Brain microvascular endothelial cell (primary cell): ENCODE measurements around the gene FBXO30.

Experiments
- DNase-seq: peaks from one replicate; pipeline ENCODE4 v3.0.0-alpha.2; 2020
- H3K27ac ChIP-seq: fragments of 250-450 bp; sonication (Bioruptor Pico); 2 replicates; pipeline ENCODE4 v1.5.1; 2020; ENCODE audit warnings: mild to moderate bottlenecking, moderate library complexity
- H3K27me3 ChIP-seq: fragments of 250-450 bp; sonication (Bioruptor Pico); replicated peaks from 2 replicates; pipeline ENCODE4 v1.5.1; 2020; ENCODE audit warnings: mild to moderate bottlenecking
- H3K36me3 ChIP-seq: fragments of 250-450 bp; sonication (Bioruptor Pico); replicated peaks from 2 replicates; pipeline ENCODE4 v1.5.1; 2020; ENCODE audit warnings: mild to moderate bottlenecking
- H3K4me3 ChIP-seq: 2 replicates; pipeline ENCODE4 v1.5.1; 2011; ENCODE audit warnings: low read depth, mild to moderate bottlenecking, control low read depth, low read length, moderate library complexity
- CTCF ChIP-seq: IDR thresholded peaks from 2 replicates; pipeline ENCODE4 v1.5.1; 2011; ENCODE audit warnings: low read depth, mild to moderate bottlenecking, moderate library complexity, low read length, control low read depth, inconsistent platforms; ENCODE audit errors: missing control alignments
- in situ Hi-C: cut with HindIII; loops from 2 replicates; pipeline ENCODE4 v1.10.0; 2017; ENCODE audit warnings: low sequenced_read_pairs, low pct_ligation_motif_present

The FBXO30 gene

GRCh38 chr6:145824344-145824743, 9.7 kb upstream of the FBXO30 start:
- H3K4me3 ChIP-seq, result no peak overlapping the region
- H3K27me3 ChIP-seq, result no peaks in the 10 kb centered on the region
- H3K36me3 ChIP-seq, result no peaks in the 10 kb centered on the region
- no peak for TF ChIP-seq CTCF
- in situ Hi-C loops, result no loop called here
- DNase-seq, result no peak
- H3K27ac ChIP-seq, result no peak overlapping the region

GRCh38 chr6:145823328-145823944, 8.8 kb upstream of the FBXO30 start:
- Histone ChIP-seq H3K4me3 (no peak overlapping the region), H3K27me3 (no peaks in the 10 kb centered on the region), H3K27ac (no peak overlapping the region), H3K36me3 (no peaks in the 10 kb centered on the region)
- no peak for TF ChIP-seq CTCF
- in situ Hi-C loops, result no loop called here
- no peak for DNase-seq

- Histone ChIP-seq H3K4me3 (no peak overlapping the region), H3K27ac (no peak overlapping the region), H3K36me3 (no peaks in the 10 kb centered on the region), H3K27me3 (no peaks in the 10 kb centered on the region)
- DNase-seq, result no peak
- in situ Hi-C loops, result no loop called here
- TF ChIP-seq CTCF, result no peak
Observed at GRCh38 chr6:145822456-145822855, 7.9 kb upstream of the FBXO30 start.

- DNase-seq, result no peak
- H3K4me3 ChIP-seq, result no peak overlapping the region
- TF ChIP-seq CTCF, result no peak
- in situ Hi-C loops, result no loop called here
- no peak overlapping the region for H3K27ac ChIP-seq
- no peaks in the 10 kb centered on the region for H3K36me3 ChIP-seq
- H3K27me3 ChIP-seq, result no peaks in the 10 kb centered on the region
Observed at GRCh38 chr6:145819994-145820393, 5.4 kb upstream of the FBXO30 start.

- DNase-seq, result no peak
- Histone ChIP-seq H3K27me3 (no peaks in the 10 kb centered on the region), H3K36me3 (no peaks in the 10 kb centered on the region), H3K4me3 (no peak overlapping the region), H3K27ac (no peak overlapping the region)
- in situ Hi-C loops, result no loop called here
- no peak for TF ChIP-seq CTCF
Observed at GRCh38 chr6:145818796-145819195, 4.2 kb upstream of the FBXO30 start.

- no peak for DNase-seq
- in situ Hi-C loops, result no loop called here
- no peak for TF ChIP-seq CTCF
- Histone ChIP-seq H3K27me3 (no peaks in the 10 kb centered on the region), H3K4me3 (no peak overlapping the region), H3K27ac (no peak overlapping the region), H3K36me3 (no peaks in the 10 kb centered on the region)
Observed at GRCh38 chr6:145816392-145816791, 1.8 kb upstream of the FBXO30 start.
